A673 (cell line): ENCODE data around the gene SLC1A7. TPM values are rescaled to one million over a fixed set of nuclear protein-coding genes. Genes with fewer than 3 reads are reported as not detected.

Experiments used
- BruUV-seq: library from RNA; stranded (reverse); fragments of 400-500 nt; replicated peaks from 2 replicates; lab custom pipeline; 2021; lab: Mats Ljungman, UMichigan
- CTCF ChIA-PET: fragments of 300-600 bp; sonication (Branson Sonifier 250); formaldehyde crosslinking; loops from one replicate; lab custom pipeline; 2022; ENCODE audit warnings: antibody characterized with exemption; lab: Charles Lee
- POLR2A ChIA-PET: fragments of 300-600 bp; sonication (Branson Sonifier 250); formaldehyde crosslinking; loops from one replicate; lab custom pipeline; 2022; ENCODE audit warnings: antibody characterized with exemption; ENCODE audit not compliant: low non-redundant PET; lab: Charles Lee
- DNase-seq: peaks from one replicate; pipeline ENCODE4 v3.0.0-alpha.2; 2015; ENCODE audit warnings: low spot score
- H3K27ac ChIP-seq: fragments of 200-600 bp; sonication (generic); 2 replicates; pipeline ENCODE4 v1.5.1; 2016; ENCODE audit warnings: mixed run types, low read depth, mild to moderate bottlenecking, mixed read lengths, antibody characterized with exemption, low read length; ENCODE audit not compliant: poor library complexity, severe bottlenecking
- H3K27me3 ChIP-seq: fragments of 200-600 bp; sonication (generic); replicated peaks from 2 replicates; pipeline ENCODE4 v1.6.1; 2017; ENCODE audit warnings: mixed run types, low read depth, mild to moderate bottlenecking, mixed read lengths, antibody characterized with exemption, low read length; ENCODE audit not compliant: insufficient read depth, poor library complexity
- H3K36me3 ChIP-seq: fragments of 200-600 bp; sonication (generic); 2 replicates; pipeline ENCODE4 v1.6.1; 2016; ENCODE audit warnings: mixed run types, mild to moderate bottlenecking, mixed read lengths, antibody characterized with exemption, low read length; ENCODE audit not compliant: insufficient read depth, poor library complexity, severe bottlenecking
- H3K4me1 ChIP-seq: fragments of 200-600 bp; sonication (generic); 2 replicates; pipeline ENCODE4 v1.6.1; 2017; ENCODE audit warnings: mixed run types, mild to moderate bottlenecking, mixed read lengths, antibody characterized with exemption, low read length; ENCODE audit not compliant: insufficient read depth, poor library complexity, severe bottlenecking
- H3K4me3 ChIP-seq: fragments of 200-600 bp; sonication (generic); 2 replicates; pipeline ENCODE4 v1.5.1; 2016; ENCODE audit warnings: low read depth, mixed run types, mild to moderate bottlenecking, mixed read lengths, low read length; ENCODE audit not compliant: poor library complexity, severe bottlenecking
- H3K9me3 ChIP-seq: fragments of 200-600 bp; sonication (generic); 2 replicates; pipeline ENCODE4 v1.6.1; 2016; ENCODE audit warnings: mixed run types, low read depth, mild to moderate bottlenecking, mixed read lengths, antibody characterized with exemption, low read length; ENCODE audit not compliant: poor library complexity, severe bottlenecking
- CTCF ChIP-seq: fragments of 300-800, 200-600 bp; sonication (generic); conservative IDR thresholded peaks from 2 replicates; pipeline ENCODE4 v1.5.1; 2017; ENCODE audit warnings: low read depth, mild to moderate bottlenecking, antibody characterized with exemption, low read length, moderate library complexity, mixed read lengths
- EZH2 ChIP-seq: fragments of 200-600 bp; sonication (generic); IDR thresholded peaks from 2 replicates; pipeline ENCODE4 v1.6.1; 2017; ENCODE audit warnings: borderline replicate concordance, low read depth, mild to moderate bottlenecking, mixed read lengths, antibody characterized with exemption, low read length; ENCODE audit not compliant: poor library complexity, severe bottlenecking
- intact Hi-C: fragments of 100-400 bp; cut with micrococcal nuclease; formaldehyde crosslinking; loops from one replicate; pipeline ENCODE4 v1.10.0; 2022; ENCODE audit not compliant: unreplicated experiment
- total RNA-seq: library from RNA; stranded (reverse); gene quantifications from 2 replicates; pipeline ENCODE4 v1.2.3, GENCODE V29; 2021

Gene SLC1A7
- total RNA-seq, 1 experiment from 2014 or later: not detected

- no peaks in the 10 kb centered on the region for H3K36me3 ChIP-seq
- ChIA-PET POLR2A (no interaction called here), CTCF (no interaction called here)
- peaks cover 37% of the 10 kb centered on the region for H3K4me1 ChIP-seq
- H3K27me3 ChIP-seq: no peaks in the 10 kb centered on the region
- DNase-seq: no peak
- no peaks in the 10 kb centered on the region for H3K9me3 ChIP-seq
- no peak overlapping the region for H3K27ac ChIP-seq
- BruUV-seq: no TSS peak
- no peak overlapping the region for H3K4me3 ChIP-seq
- TF ChIP-seq EZH2: no peak
- no peak for TF ChIP-seq CTCF
- intact Hi-C loops: no loop called here
Observed at GRCh38 chr1:53044926-53045325, 97.5 kb downstream of the SLC1A7 start.

- H3K4me1 ChIP-seq: peaks cover 20% of the 10 kb centered on the region
- no peak overlapping the region for H3K27ac ChIP-seq
- POLR2A ChIA-PET: no interaction called here
- no peaks in the 10 kb centered on the region for H3K9me3 ChIP-seq
- DNase-seq: no peak
- H3K27me3 ChIP-seq: no peaks in the 10 kb centered on the region
- no peak overlapping the region for H3K4me3 ChIP-seq
- no peaks in the 10 kb centered on the region for H3K36me3 ChIP-seq
- intact Hi-C loops: no loop called here
- CTCF ChIA-PET: no interaction called here
- no peak for TF ChIP-seq CTCF
- TF ChIP-seq EZH2: no peak
- BruUV-seq: no TSS peak
Observed at GRCh38 chr1:53043271-53043670, 99.2 kb downstream of the SLC1A7 start.

- intact Hi-C loops: no loop called here
- no TSS peak for BruUV-seq
- ChIA-PET CTCF (no interaction called here), POLR2A (no interaction called here)
- Histone ChIP-seq H3K4me1 (no peaks in the 10 kb centered on the region), H3K36me3 (no peaks in the 10 kb centered on the region), H3K27ac (no peak overlapping the region), H3K9me3 (no peaks in the 10 kb centered on the region), H3K27me3 (no peaks in the 10 kb centered on the region), H3K4me3 (no peak overlapping the region)
- DNase-seq: no peak
- TF ChIP-seq EZH2 (no peak), CTCF (no peak)
Observed at GRCh38 chr1:53038566-53038965, 103.9 kb downstream of the SLC1A7 start.

Other genes starting within 250 kb of the SLC1A7 start
- 7.4 and 14.6 TPM in 2 replicates for gene ECHDC2, start 220.9 kb downstream of the SLC1A7 start, total RNA-seq
- 73.2 and 83.4 TPM in 2 replicates for gene SCP2, start 215.4 kb downstream of the SLC1A7 start, total RNA-seq
- gene PODN, start 80.4 kb downstream of the SLC1A7 start, total RNA-seq: 0.17 TPM in 1 of 2 replicates, not detected in the other
- 17.0 and 18.7 TPM in 2 replicates for gene CPT2, start 54.2 kb upstream of the SLC1A7 start, total RNA-seq
- gene CZIB, start 78.0 kb upstream of the SLC1A7 start, total RNA-seq: 53.8 and 56.7 TPM in 2 replicates
- gene MAGOH, start 95.9 kb upstream of the SLC1A7 start, total RNA-seq: 75.1 and 76.3 TPM in 2 replicates
- 24.6 and 24.7 TPM in 2 replicates for gene LRP8, start 185.4 kb upstream of the SLC1A7 start, total RNA-seq